ENCODE measurements around the gene MAP7.

Gene MAP7

DNA sequence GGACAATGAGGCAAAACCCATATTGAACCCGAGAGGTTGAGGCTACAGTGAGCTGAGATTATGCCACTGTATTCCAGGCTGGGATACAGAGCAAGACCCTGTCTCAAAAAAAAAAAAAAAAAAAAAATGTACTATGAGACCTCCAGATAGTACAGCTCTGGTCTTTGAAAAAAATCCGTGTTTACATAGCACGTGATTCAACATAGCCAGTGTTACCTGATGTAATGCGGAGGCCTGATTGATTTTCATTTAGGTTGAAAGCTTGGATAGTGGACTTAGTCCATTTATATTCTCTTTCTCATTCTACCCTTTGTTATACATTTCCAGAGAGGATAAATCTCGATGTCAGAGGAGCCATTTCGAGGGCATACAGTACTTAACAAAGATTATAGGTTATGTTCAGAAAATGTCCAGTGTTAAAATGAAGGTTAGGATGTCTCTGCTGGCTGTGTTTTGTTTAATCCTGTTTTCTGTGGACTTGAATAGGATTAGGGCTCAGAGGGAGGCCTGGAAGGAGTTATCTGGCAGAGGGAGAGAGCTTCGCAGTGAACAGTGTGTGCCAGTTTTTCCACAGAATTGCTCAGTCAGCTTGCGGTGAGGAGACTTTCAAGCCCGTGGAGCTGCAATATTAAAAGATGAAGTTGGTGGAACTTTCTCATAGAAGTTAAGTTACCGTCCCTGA lies 226.7 kb downstream of the MAP7 start:
- ChIA-PET POLR2A (ENCODE audit: low non-redundant PET) (no interaction called here), CTCF (no interaction called here)
- DNase-seq (ENCODE audit: low spot score) = no peak
- no peak overlapping the region for H3K27ac ChIP-seq
- TF ChIP-seq, protein P1, sequence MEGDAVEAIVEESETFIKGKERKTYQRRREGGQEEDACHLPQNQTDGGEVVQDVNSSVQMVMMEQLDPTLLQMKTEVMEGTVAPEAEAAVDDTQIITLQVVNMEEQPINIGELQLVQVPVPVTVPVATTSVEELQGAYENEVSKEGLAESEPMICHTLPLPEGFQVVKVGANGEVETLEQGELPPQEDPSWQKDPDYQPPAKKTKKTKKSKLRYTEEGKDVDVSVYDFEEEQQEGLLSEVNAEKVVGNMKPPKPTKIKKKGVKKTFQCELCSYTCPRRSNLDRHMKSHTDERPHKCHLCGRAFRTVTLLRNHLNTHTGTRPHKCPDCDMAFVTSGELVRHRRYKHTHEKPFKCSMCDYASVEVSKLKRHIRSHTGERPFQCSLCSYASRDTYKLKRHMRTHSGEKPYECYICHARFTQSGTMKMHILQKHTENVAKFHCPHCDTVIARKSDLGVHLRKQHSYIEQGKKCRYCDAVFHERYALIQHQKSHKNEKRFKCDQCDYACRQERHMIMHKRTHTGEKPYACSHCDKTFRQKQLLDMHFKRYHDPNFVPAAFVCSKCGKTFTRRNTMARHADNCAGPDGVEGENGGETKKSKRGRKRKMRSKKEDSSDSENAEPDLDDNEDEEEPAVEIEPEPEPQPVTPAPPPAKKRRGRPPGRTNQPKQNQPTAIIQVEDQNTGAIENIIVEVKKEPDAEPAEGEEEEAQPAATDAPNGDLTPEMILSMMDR (conservative IDR thresholded peaks at IDR 0.05; ENCODE audit: low read depth) = no peak

GRCh38 chr6:136319732-136320131 lies 230.5 kb downstream of the MAP7 start:
- ChIA-PET POLR2A (ENCODE audit: low non-redundant PET) (no interaction called here), CTCF (no interaction called here)
- H3K27ac ChIP-seq = no peak overlapping the region
- no peak for DNase-seq (ENCODE audit: low spot score)
- TF ChIP-seq, protein P1 (conservative IDR thresholded peaks at IDR 0.05; ENCODE audit: low read depth) = no peak

- POLR2A ChIA-PET (ENCODE audit: low non-redundant PET) = no interaction called here
- TF ChIP-seq, protein P1 (conservative IDR thresholded peaks at IDR 0.05; ENCODE audit: low read depth) = no peak
- H3K27ac ChIP-seq = no peak overlapping the region
- CTCF ChIA-PET = interaction anchor here (0.6 kb wide), 1 partner anchor 326 kb away, joined by 5 read pairs; no protein-coding TSS in a partner anchor
- DNase-seq (ENCODE audit: low spot score) = no peak
Measured at GRCh38 chr6:136318676-136319075, 231.5 kb downstream of the MAP7 start.

- POLR2A ChIA-PET (ENCODE audit: low non-redundant PET) = no interaction called here
Measured at GRCh38 chr6:136317971-136318370, 232.3 kb downstream of the MAP7 start.

DNA sequence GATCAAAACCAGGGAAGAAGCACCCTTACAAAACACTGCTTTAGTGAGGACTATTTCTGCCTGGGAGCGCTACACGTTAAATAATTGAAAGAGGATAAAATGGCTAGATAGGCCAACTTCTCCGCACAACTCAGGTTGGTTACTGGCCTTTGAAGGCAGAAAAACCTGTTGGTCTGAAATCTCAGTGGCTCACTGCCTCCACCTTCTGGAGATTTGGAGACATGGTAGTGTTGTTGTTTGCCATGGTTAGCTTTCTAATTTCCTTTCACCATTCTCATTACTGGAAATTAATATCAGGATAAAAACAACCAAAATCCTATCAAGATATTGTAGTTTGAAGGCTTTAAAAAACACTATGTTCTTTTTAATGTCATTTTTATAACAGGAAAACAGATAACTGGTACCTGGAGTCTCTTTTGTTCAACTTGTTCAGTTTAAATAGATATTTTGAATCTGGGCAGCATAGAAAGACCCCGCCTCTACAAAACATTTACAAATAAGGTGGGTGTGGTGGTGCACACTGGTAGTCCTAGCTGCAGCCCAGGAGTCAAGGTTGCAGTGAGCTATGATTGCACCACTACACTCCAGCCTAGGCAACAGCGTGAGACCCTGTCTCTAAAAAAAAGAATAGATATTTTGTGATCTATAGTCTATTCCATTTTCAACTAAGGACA lies 233.1 kb downstream of the MAP7 start:
- DNase-seq (ENCODE audit: low spot score) = peak; percentile 57
- TF ChIP-seq, protein P1 (conservative IDR thresholded peaks at IDR 0.05; ENCODE audit: low read depth) = peak; percentile 73
- POLR2A ChIA-PET (ENCODE audit: low non-redundant PET) = no interaction called here
- CTCF ChIA-PET = interaction anchor here (0.5 to 1.1 kb wide), 13 partner anchors 12 to 781 kb away, joined by 3 to 6 read pairs (median 3); partner anchors contain the start of genes BCLAF1 and MAP7
- no peak overlapping the region for H3K27ac ChIP-seq

More at GRCh38 chr6:136317971-136318370, 232.3 kb downstream of the MAP7 start:
- TF ChIP-seq, protein P1 (conservative IDR thresholded peaks at IDR 0.05; ENCODE audit: low read depth) = no peak
- no peak for DNase-seq (ENCODE audit: low spot score)
- no peak overlapping the region for H3K27ac ChIP-seq
- CTCF ChIA-PET = interaction anchor here (0.5 to 1.1 kb wide), 2 partner anchors 12 to 61 kb away, joined by 3 to 6 read pairs; no protein-coding TSS in a partner anchor

DNA sequence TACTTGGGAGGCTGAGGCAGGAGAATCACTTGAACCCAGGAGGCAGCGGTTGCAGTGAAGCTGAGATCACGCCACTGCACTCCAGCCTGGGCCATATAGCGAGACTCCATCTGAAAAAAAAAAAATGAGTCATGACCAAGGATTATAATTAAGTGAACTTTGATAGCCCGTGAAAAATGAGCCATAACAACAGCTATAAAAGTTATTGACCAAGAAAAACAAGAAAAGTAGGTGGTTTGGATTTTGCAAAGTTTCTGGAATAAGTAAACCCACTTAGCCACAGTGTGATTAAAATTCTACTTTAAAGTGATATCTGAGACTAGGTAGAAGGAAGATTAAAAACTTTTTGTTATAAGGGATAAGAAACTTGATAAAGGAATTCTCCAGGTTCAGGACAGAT lies 234.6 kb downstream of the MAP7 start:
- CTCF ChIA-PET = interaction anchor here (0.7 kb wide), 1 partner anchor 85 kb away, joined by 9 read pairs; no protein-coding TSS in a partner anchor
- H3K27ac ChIP-seq = no peak overlapping the region
- POLR2A ChIA-PET (ENCODE audit: low non-redundant PET) = no interaction called here
- TF ChIP-seq, protein P1 (conservative IDR thresholded peaks at IDR 0.05; ENCODE audit: low read depth) = no peak
- DNase-seq (ENCODE audit: low spot score) = no peak

Data from RWPE1 (cell line).